Mucosa of stomach (tissue), 1 donor: ENCODE measurements around the gene LMAN2.
"Not testable (repeated sequence)": the region's sequence is repeated elsewhere in the genome, so short reads cannot be mapped to it uniquely, and the experiment has no call there.

Source experiments
- H3K27me3 ChIP-seq: one replicate; pipeline ENCODE4 v1.7.0; 2013; ENCODE audit warnings: mild to moderate bottlenecking, low read length; ENCODE audit not compliant: control insufficient read depth, insufficient read depth
- H3K36me3 ChIP-seq: one replicate; pipeline ENCODE4 v1.7.0; 2013; ENCODE audit warnings: low read length; ENCODE audit not compliant: control insufficient read depth, insufficient read depth
- H3K4me1 ChIP-seq: one replicate; pipeline ENCODE4 v1.7.0; 2013; ENCODE audit warnings: mild to moderate bottlenecking, low read length; ENCODE audit not compliant: control insufficient read depth, insufficient read depth
- H3K4me3 ChIP-seq: one replicate; pipeline ENCODE4 v1.7.0; 2013; ENCODE audit warnings: low read length
- H3K9ac ChIP-seq: one replicate; pipeline ENCODE4 v1.7.0; 2013; ENCODE audit warnings: mild to moderate bottlenecking, low read length, moderate library complexity
- H3K9me3 ChIP-seq: one replicate; pipeline ENCODE4 v1.7.0; 2013; ENCODE audit warnings: mild to moderate bottlenecking, low read length, moderate library complexity; ENCODE audit not compliant: control insufficient read depth
- donor health status: Pancreatic carcinoma.

LMAN2 gene

GRCh38 chr5:177367323-177367848, 15.9 kb upstream of the LMAN2 start:
- H3K27me3 ChIP-seq = no peaks in the 10 kb centered on the region
- H3K4me1 ChIP-seq = peaks cover 71% of the 10 kb centered on the region
- peak overlapping the region; percentile 69 for H3K9ac ChIP-seq
- peak overlapping the region; percentile 61 for H3K4me3 ChIP-seq
- H3K36me3 ChIP-seq = no peaks in the 10 kb centered on the region
- no peaks in the 10 kb centered on the region for H3K9me3 ChIP-seq

GRCh38 chr5:177366528-177367322, 15.3 kb upstream of the LMAN2 start:
- peak overlapping the region; percentile 69 for H3K9ac ChIP-seq
- H3K36me3 ChIP-seq = no peaks in the 10 kb centered on the region
- no peaks in the 10 kb centered on the region for H3K9me3 ChIP-seq
- H3K4me1 ChIP-seq = peaks cover 74% of the 10 kb centered on the region
- H3K27me3 ChIP-seq = no peaks in the 10 kb centered on the region
- H3K4me3 ChIP-seq = peak overlapping the region; percentile 61

- peak overlapping the region; percentile 69 for H3K9ac ChIP-seq
- no peak overlapping the region for H3K4me3 ChIP-seq
- H3K4me1 ChIP-seq = peaks cover 66% of the 10 kb centered on the region
- H3K27me3 ChIP-seq = no peaks in the 10 kb centered on the region
- H3K36me3 ChIP-seq = no peaks in the 10 kb centered on the region
- no peaks in the 10 kb centered on the region for H3K9me3 ChIP-seq
These were observed 14.5 kb upstream of the LMAN2 start for GRCh38 chr5:177365845-177366527.

GRCh38 chr5:177364159-177364962, 12.9 kb upstream of the LMAN2 start:
- H3K36me3 ChIP-seq = no peaks in the 10 kb centered on the region
- no peaks in the 10 kb centered on the region for H3K9me3 ChIP-seq
- H3K9ac ChIP-seq = no peak overlapping the region
- H3K4me1 ChIP-seq = peaks cover 56% of the 10 kb centered on the region
- no peak overlapping the region for H3K4me3 ChIP-seq
- no peaks in the 10 kb centered on the region for H3K27me3 ChIP-seq

GRCh38 chr5:177363565-177363964, 12.1 kb upstream of the LMAN2 start:
- Histone ChIP-seq H3K4me3 (peak overlapping the region; percentile 31), H3K9me3 (no peaks in the 10 kb centered on the region), H3K4me1 (peaks cover 56% of the 10 kb centered on the region), H3K36me3 (no peaks in the 10 kb centered on the region), H3K9ac (no peak overlapping the region), H3K27me3 (no peaks in the 10 kb centered on the region)

GRCh38 chr5:177362610-177363507, 11.4 kb upstream of the LMAN2 start:
- Histone ChIP-seq H3K4me3 (peak overlapping the region; percentile 31), H3K4me1 (peaks cover 56% of the 10 kb centered on the region), H3K36me3 (no peaks in the 10 kb centered on the region), H3K9me3 (no peaks in the 10 kb centered on the region), H3K27me3 (no peaks in the 10 kb centered on the region), H3K9ac (peak overlapping the region; percentile 3)

GRCh38 chr5:177362292-177362609, 10.8 kb upstream of the LMAN2 start:
- H3K9me3 ChIP-seq = no peaks in the 10 kb centered on the region
- no peaks in the 10 kb centered on the region for H3K27me3 ChIP-seq
- H3K4me3 ChIP-seq = no peak overlapping the region
- no peaks in the 10 kb centered on the region for H3K36me3 ChIP-seq
- H3K9ac ChIP-seq = peak overlapping the region; percentile 3
- peaks cover 54% of the 10 kb centered on the region for H3K4me1 ChIP-seq

GRCh38 chr5:177361418-177362291, 10.2 kb upstream of the LMAN2 start:
- H3K36me3 ChIP-seq = no peaks in the 10 kb centered on the region
- peaks cover 56% of the 10 kb centered on the region for H3K4me1 ChIP-seq
- H3K9me3 ChIP-seq = no peaks in the 10 kb centered on the region

GRCh38 chr5:177360740-177361139, 9.3 kb upstream of the LMAN2 start:
- peaks cover 47% of the 10 kb centered on the region for H3K4me1 ChIP-seq
- H3K9ac ChIP-seq = not testable (repeated sequence)

More at GRCh38 chr5:177361418-177362291, 10.2 kb upstream of the LMAN2 start:
- Histone ChIP-seq H3K27me3 (no peaks in the 10 kb centered on the region), H3K9ac (peak overlapping the region; percentile 3), H3K4me3 (no peak overlapping the region)

GRCh38 chr5:177359860-177360259, 8.4 kb upstream of the LMAN2 start:
- Histone ChIP-seq H3K9me3 (no peaks in the 10 kb centered on the region), H3K9ac (peak overlapping the region; percentile 25), H3K27me3 (no peaks in the 10 kb centered on the region), H3K36me3 (no peaks in the 10 kb centered on the region), H3K4me1 (peaks cover 41% of the 10 kb centered on the region), H3K4me3 (no peak overlapping the region)

More at GRCh38 chr5:177360740-177361139, 9.3 kb upstream of the LMAN2 start:
- H3K9me3 ChIP-seq, H3K4me3 ChIP-seq, H3K36me3 ChIP-seq, H3K27me3 ChIP-seq: not testable (repeated sequence)
